ENCODE data around the gene TNFSF4.
"Not testable (repeated sequence)": the region's sequence is repeated elsewhere in the genome, so short reads cannot be mapped to it uniquely, and the experiment has no call there.

TNFSF4 gene, protein sequence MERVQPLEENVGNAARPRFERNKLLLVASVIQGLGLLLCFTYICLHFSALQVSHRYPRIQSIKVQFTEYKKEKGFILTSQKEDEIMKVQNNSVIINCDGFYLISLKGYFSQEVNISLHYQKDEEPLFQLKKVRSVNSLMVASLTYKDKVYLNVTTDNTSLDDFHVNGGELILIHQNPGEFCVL

DNA sequence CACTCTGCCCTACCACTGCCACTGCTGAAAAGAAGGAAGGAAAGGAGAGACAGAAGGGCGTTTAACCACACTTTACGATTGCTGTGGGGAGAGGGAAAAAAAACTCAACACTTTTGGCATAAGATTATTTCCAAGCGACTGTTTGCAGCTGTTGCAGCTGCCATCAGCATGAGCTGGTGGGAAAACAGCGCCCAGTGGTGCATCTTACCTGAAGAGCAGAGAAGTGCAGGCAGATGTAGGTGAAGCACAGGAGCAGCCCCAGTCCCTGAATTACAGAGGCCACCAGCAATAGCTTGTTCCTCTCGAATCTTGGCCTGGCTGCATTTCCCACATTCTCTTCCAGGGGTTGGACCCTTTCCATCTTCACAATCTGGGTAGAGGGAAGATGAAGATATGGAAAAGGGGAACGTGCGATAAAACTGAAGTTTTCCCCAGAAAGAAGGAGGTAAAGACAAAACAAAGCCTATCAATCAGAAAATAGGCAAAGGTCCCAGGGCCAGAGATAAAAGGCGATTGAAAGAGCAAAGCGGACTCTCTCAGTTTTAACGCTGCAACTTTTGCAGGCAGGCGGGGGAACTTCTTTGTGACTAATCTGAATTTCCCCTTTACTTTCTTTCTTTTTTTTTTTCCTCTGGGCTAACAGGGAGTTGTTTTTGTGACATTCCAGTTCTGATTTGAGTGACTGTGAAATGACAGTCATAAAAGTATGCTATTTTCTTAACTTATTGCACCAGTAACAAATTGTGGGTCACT lies at the start of gene TNFSF4:
Gene TNFSF4 (minus strand): TSS at position 516 of the 753 bp plus-strand sequence. CDS start 155 bp downstream, at position 361.
- DNase-seq: no peak

DNA sequence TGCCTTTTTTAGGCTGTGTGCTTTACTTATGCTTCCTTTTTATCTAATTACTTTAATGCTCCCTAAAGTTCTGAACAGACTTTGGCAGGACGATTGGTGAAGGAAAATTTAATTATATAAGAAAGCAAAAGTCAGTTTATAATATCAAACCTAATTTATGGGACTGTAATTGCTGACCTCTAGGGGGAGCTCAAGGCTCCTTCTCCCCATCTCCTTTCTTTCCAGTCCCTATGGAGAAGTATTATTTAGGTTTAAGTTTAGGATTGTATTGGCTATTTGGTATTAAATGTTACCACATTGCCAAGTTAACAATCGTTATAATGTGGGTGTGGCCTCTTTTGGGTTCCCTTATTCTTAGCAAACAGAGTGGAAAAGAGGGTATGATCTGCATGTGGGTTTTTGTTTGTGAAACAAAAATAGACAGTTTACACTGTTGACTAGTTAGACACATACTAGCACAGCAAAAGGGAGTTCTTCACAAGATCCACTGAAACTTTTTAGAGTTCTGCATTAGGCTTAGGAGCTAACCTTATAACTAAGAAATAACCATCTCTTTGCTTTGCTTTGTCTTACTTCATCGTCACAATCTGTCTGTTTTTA lies 48.2 kb upstream of the TNFSF4 start:
- no peak for DNase-seq

DNA sequence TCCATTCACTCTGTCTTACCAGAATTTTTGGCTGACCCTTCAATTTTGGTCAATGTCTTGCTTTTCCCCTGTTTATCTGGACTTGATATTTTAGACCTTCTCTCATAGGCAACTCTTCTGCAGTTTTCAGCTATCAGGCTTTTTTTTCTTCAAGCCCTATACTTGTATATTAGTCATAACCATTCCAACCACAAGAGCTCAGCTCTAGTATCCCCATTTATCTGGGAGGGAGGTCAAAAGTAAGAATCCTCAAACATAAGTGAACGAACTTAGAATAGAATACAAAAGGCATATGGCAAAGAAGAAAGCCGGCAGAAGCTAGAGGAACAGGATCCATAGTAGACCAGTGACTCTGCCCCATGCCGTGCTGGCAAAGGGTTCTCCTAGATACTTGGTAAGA lies 45.9 kb upstream of the TNFSF4 start:
- DNase-seq: no peak

DNA sequence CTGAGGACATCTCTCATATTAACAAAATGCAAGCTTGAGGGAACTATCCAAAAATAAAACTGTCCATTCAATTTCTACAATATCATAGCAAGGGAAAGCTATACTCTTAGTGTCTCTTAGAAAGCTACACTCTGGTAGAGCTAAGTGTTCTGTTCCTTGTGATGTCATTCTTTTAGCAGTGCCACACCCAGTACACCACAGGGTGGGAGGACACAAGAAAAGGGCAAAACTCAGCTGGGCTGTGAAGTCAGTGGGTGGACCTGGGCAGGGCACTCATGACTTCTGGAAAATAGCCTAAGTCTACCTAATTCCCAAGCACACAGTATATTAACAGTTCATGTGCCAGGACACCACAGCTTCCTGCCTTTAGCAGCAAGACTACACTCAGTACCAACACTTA lies 42.2 kb upstream of the TNFSF4 start:
- DNase-seq: no peak

DNA sequence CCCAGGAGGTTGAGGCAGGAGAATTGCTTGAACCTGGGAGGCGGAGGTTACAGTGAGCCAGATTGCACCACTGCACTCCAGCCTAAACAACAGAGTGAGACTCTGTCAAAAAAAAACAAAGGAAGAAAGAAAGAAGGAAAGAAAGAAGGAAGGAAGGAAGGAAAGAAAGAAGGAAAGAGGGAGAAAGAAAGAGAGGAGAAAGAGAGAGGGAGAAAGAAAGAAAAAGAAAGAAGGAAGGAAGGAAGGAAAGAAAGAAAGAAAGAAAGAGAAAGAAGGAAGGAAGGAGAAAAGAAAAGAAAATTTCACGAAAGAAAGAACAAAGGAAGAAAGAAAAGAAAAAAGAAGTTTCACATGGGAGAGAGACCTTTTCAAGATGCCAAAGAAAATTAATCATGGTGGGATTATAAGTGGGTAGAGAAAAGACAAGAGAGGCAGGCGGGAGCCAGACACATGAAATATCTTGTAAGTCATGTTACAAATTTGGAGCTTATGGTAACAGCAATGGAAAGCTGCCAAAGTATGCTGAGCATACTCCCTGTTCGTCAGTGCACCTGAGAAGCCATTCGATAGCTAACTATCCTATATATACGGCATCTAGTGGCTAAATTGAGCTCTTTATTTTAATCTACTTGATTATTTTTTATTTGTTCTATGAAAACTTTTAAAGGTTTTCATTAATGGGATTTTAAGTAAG lies 41.3 kb upstream of the TNFSF4 start:
- no peak for DNase-seq

DNA sequence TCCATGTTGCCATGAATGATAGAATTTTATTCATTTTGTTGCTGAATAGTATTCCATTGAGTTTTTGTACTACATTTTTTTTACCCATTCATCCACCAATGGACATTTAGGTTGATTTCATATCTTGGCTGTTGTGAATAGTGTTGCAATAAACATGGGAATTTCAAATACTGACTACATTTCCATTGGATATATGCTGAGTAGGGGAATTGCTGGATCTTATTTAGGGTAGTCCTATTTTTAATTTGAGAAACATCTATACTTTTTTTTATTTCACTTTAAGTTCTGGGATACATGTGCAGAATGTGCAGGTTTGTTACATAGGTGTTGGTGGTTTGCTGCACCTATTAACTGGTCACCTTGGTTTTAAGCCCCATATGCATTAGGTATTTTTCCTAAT lies 38.8 kb upstream of the TNFSF4 start:
- DNase-seq: no peak

DNA sequence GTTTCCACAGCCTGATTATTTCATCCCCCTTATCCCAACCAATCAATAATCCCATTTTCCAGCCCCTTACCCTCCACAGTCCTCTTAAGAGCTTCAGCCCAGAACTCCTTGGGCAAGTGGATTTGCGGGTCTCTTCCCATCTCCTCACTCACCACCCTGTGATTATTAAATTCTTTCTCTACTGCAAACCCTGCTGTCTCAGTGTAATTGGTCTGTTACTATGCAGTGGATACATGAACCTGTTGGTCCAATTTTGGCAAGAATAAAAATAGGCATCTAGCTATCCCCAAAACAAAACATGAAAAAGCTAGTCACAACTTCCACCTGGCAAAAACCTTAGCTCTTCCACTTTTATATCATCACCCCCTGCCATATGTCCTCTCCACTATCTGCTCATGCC lies 36.2 kb upstream of the TNFSF4 start:
- DNase-seq: no peak

DNA sequence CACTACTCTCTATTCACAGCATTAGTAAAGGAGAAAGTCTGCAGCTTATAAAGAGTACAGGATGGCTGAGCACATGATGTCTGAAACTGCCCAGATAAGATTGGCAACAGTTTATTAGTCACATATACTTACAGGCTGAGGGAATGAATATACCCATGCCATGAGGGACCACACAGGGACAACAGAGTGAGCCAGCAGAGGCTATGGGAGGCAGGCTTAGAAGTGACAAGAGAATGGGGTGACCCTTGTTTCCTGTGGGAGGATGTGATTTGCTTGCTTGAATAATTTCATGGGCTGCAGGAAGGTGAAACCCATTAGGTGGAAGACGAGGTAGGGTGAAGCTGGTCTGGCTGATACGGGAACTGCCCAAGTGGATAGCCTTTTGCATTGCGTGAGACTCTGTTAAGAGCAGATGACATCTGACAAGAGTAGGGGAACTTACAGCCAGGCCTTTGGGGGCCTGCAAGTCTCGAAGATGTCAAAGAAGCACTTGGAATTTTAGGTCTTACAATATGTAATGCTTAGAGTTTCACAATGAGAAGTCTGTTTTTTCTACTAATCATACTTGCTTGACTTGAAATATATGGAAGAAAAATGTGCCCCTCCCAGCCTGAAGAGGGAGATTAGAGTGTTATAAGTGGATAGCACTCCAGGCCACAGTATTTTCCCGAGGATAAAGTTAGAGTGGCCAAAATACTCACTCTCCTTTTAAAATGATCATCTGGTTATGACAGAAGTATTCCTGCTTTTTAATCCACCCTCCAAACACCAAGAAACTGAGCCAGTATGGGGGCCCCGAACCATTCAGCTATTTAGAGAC lies 34.6 kb upstream of the TNFSF4 start:
- no peak for DNase-seq

DNA sequence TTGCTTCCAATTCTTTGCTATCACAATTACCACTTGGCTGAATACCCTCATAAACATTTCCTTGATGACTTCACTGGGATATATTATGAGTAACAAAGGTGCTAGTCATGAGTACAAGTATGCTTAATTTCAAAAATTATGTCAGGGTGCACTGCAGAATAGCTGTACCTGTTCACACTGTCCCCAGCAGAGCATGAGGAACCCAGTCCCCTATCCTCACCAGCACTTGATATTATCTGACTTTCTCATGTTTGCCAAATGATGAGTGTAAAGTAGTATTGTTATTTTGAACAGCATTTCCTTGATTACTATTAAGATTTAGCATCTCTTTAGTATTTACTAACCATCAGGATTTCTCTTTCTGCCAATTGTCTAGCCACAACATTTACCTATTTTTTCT lies 33.5 kb upstream of the TNFSF4 start:
- DNase-seq: no peak

DNA sequence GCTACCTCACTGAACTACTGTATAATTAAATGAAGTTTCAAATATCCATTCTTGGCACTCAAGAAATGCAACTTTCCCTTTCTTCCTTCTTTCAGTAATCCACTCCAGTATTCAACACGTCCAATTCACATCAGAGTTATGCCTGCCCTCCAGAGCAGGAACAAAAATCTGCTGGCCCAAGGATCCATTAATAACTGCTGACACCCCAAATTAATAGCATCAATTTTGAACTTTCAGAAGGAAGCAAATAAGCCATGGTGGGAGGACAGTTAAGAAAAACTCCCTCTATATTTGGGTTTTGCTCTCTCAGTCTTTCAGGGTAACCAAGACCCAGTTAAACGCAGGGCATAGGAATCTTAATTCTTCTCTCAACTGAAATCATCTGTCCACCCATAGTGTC lies 31.9 kb upstream of the TNFSF4 start:
- DNase-seq: no peak

DNA sequence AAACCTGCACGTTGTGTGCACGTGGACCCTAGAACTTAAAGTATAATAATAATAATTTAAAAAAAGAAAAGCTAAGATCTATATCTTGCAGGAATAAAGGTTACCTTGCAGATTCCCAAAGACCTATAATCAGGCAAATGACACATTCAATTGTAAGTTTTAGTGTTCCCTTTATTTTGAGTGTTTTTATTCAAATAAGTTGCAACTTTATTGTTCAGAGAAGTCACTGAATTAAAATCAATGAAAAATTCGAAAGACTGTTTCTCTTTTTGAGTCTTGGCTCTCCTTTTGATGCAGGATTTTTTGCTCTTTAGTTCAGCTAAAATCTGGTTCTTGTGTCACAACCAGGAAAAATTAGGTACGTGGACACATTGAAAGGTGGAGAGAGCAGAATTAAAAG lies 27.8 kb upstream of the TNFSF4 start:
- no peak for DNase-seq

DNA sequence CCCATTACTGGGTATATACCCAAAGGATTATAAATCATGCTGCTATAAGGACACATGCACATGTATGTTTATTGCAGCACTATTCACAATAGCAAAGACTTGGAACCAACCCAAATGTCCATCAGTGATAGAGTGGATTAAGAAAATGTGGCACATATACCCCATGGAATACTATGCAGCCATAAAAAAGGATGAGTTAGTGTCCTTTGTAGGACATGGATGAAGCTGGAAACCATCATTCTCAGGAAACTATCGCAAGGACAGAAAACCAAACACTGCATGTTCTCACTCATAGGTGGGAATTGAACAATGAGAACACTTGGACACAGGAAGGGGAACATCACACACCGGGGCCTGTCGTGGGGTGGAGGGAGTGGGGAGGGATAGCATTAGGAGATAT lies 27.3 kb upstream of the TNFSF4 start:
- not testable (repeated sequence) for DNase-seq

DNA sequence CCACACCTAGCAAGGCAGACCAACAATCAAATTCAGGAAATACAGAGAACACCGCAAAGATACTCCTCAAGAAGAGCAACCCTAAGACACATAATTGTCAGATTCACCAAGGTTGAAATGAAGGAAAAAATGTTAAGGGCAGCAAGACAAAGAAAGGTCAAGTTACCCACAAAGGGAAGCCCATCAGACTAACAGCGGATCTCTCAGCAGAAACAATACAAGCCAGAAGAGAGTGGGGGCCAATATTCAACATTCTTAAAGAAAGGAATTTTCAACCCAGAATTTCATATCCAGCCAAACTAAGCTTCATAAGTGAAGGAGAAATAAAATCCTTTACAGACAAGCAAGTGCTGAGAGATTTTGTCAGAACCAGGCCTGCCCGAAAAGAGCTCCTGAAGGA lies 21.9 kb upstream of the TNFSF4 start:
- DNase-seq: not testable (repeated sequence)

DNA sequence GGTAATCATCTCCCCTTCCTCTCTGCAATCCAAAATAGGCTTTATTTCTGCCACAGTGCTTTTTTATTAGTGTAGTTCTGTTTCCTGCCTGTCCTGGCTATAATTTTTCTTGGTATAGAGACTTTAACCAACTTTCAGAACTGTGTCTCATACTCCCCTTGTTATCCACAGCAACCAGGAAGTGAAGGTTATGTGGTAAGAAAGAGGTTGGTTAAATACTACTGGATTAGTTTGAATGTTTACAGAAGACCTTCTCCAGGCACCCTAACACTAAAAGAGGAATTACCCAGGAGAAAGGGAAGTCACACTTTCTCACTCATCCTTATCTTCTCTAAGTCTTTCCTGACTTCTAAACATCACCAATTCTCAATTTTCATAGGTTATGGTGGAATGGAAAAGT lies 17.8 kb upstream of the TNFSF4 start:
- no peak for DNase-seq

DNA sequence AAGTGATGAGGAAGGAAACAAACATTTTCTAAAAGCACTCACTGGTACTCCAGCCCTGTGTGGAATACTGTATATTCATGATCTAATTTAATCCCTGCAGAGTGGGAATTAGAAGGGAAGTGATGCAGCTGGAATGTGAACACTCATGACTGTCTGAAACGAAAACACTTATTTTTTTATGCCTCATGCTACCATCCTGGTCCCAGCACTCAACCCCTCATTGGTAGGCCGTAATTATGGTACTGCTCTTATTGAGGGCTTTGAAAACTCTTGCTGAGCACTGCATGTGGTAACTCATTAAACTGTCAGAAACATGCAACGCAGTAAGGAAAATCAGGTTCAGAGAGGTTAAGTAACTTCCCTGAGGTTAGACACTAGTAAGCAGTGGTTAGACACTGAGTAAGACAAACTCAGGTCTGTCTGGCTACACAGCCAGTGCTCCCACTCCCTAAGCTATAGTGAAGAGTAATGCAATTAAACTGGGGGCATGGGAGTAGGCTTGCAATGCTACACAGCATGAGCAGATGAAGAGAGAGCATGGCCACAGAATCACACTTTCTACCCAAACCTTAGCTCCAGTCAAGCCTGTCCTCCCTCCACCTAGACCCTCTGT lies 17.3 kb upstream of the TNFSF4 start:
- DNase-seq: no peak

DNA sequence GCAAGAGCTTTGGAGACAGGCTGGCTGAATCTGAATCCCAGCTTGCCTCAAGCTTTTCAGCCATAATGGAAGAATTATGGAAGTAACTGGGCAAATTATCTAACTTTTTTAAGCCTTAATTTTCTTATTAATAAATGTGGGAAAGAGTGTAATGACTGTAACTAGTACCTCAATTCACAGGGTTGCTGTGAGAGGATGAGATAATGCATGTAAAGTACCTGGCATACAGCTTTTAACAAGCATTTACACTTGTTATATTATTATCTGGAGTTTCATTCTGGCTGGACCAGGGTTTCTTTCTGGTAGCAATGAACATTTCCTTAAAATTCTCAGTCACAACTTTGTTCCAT lies 15.9 kb upstream of the TNFSF4 start:
- no peak for DNase-seq

DNA sequence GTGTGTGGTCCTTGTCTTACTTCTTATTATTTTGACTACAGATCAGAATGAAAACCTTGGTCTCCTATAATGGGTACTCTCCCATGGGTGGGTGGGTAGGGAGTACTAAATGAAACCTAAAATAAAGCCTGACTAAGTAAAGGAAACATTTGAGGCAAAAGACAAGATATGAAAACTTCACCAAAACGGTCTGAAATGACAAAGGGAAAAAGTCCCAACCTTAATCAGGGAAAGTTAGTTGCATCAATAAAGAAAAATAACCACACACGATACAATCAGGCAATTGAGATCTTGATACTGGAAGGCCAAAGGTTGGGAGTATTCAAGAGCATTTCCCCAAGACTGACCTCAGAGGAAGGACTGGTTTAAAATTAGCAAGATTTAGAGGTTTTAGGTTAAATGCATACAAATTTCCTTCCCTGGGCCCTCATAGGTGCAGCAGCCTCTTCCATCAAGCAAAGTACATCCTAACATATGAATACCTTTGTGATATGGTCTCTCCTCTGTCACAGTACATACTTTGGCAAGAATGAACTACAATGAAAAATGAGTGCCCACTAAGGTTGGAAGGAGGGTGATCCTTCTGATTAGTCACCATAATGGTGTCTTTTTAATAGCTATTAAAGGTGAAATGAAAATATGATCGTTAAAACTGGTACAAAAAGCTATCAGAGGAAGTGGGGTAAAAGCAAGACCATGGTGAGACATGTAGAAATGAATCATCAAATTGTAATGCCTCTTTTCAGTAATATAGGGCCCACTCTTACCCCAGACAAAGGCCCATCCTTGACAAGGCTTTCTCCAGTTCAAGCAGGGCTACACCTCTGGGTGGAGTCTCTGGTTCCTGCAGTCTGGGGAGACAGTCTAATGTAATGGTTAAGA lies 15.3 kb upstream of the TNFSF4 start:
- no peak for DNase-seq

DNA sequence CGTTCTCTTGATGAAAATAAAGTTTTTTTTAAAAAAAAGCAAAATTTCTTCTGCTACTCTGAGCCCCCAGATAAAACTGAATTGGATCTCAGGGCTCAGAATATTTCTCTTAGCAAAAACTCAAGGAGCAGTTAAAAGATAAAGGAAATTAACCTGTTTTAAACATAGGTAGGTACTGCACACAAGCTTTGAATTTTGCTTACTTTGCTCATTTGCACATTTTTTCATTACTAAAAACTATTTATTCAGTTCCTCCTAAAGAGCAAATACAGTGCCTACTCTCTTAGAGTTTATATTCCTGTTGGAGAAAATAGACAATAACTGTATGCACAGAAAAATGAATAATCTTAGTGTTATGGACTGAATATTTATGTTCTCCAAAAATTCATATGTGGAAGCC lies 13.0 kb upstream of the TNFSF4 start:
- DNase-seq: no peak

DNA sequence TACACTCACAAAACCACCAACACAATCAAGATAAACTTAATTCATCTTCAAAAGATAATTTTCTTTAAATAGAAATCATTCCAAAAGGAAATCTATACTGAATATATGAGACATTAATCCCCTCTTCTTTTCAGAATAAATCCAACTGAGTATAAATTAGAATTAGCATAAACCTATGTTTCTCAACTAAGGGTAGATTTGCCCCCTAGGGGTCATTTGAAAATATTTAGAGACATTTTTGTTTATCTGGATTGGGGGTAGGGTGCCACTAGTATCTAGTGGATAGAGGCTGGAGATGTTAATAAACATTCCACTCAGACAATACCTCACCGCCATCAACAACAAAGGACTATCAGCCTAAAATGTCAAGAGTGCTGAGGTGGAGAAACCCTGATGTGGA lies 6.5 kb upstream of the TNFSF4 start:
- no peak for DNase-seq

DNA sequence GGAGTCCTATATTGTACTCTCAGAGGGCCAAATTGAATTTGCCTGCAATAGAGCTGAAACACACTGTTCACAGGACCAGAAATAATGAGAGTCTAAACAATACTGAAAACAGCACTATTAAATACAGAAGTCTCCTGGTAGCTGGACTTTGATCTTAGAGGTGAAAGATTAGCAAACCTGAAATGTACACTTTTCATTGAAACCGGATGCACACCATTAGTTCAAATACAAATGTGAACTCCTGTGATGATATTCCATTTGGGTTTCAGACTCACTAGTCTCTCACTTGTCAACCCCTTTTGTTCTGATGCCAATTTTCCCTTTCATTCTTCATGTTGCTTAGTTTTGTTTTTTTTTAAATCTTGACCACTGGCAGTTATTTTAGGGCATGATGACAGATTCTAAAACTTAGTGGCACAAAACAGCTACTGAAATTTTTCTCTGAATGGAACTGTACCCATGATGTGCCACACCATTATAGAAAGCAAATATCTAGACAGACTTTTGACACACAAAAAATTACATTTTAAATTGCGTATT lies 5.9 kb upstream of the TNFSF4 start:
- DNase-seq: no peak

DNA sequence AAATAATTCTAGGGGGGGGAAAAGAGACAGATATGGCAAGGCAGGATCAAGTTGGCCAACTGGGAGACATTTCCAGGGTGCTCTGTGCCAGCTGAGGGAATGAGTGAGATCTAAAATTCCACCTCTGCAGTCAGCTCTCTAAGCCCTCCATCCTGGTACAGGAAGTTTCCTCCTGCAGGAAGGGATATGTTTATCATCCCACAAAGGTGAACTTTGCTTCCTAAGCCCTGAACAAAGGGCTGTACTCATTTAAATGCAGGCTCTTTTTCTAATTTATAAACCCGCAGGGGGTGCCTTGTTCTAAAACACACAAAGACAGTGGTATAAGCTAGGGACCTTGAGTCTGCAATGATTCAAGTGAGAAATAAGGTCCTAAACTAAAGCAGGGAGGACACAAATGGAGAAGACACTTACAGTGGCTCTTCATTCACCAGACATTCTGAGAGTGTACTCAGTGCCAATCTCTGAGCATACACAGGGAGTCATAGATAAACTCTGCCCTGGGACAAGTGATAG lies 3.6 kb upstream of the TNFSF4 start:
- DNase-seq: no peak

Measured in DMS153 (cell line).